ENCODE data around the gene PPIL3. TPM values are rescaled to one million over a fixed set of nuclear protein-coding genes. Genes with fewer than 3 reads are reported as not detected.

Gene PPIL3
- total RNA-seq, 1 experiment from 2014 or later = 12.2 TPM

GRCh38 chr2:200847939-200848338 is 40.9 kb downstream of the PPIL3 start:
- Histone ChIP-seq H3K4me3 (ENCODE audit: low read depth in 2 of 2, low read length in 2 of 2) (no peak overlapping the region), H3K9me3 (ENCODE audit: control insufficient read depth, insufficient read depth, low read depth, low read length) (no peaks in the 10 kb centered on the region), H3K27me3 (ENCODE audit: control insufficient read depth, insufficient read depth, low read length) (no peaks in the 10 kb centered on the region), H3K36me3 (ENCODE audit: control insufficient read depth, insufficient read depth, low read length) (peaks cover 9% of the 10 kb centered on the region), H3K27ac (ENCODE audit: low read length) (no peak overlapping the region), H3K4me1 (ENCODE audit: control insufficient read depth, insufficient read depth, low read length) (no peaks in the 10 kb centered on the region)
- no TSS peak for BruUV-seq (replicated peaks)
- no peak for ATAC-seq
- ChIA-PET CTCF (no interaction called here), POLR2A (no interaction called here)
- intact Hi-C loops (cut with micrococcal nuclease; ENCODE audit: unreplicated experiment) (no loop called here), in situ Hi-C loops (cut with HindIII; ENCODE audit: low pct_unique_long_range_greater_than_20kb, low sequenced_read_pairs) (no loop called here)
- TF ChIP-seq TCF7L2 (IDR thresholded peaks at IDR 0.05; ENCODE audit: low read depth, low read length) = no peak
- no peak for TF ChIP-seq CTCF (IDR thresholded peaks at IDR 0.05)
- no peak for TF ChIP-seq REST (IDR thresholded peaks at IDR 0.05; ENCODE audit: insufficient read depth in 1 of 2, low read depth in 2 of 2, low read length in 1 of 2)
- TF ChIP-seq POLR2AphosphoS5 (IDR thresholded peaks at IDR 0.05; ENCODE audit: low read depth, low read length) = no peak
- TF ChIP-seq SIN3A (IDR thresholded peaks at IDR 0.05; ENCODE audit: borderline replicate concordance, insufficient read depth, low read depth, low read length) = no peak
- no peak for DNase-seq (ENCODE audit: low read depth, low spot score)

- no peak for ATAC-seq
- no peak overlapping the region for H3K27ac ChIP-seq (ENCODE audit: low read length)
- CTCF ChIA-PET = no interaction called here
These were observed 41.6 kb downstream of the PPIL3 start for GRCh38 chr2:200847269-200847668.

More at GRCh38 chr2:200847269-200847668, 41.6 kb downstream of the PPIL3 start:
- in situ Hi-C loops (cut with HindIII; ENCODE audit: low pct_unique_long_range_greater_than_20kb, low sequenced_read_pairs) = no loop called here
- DNase-seq (ENCODE audit: low read depth, low spot score) = no peak
- Histone ChIP-seq H3K4me1 (ENCODE audit: control insufficient read depth, insufficient read depth, low read length) (no peaks in the 10 kb centered on the region), H3K4me3 (ENCODE audit: low read depth in 2 of 2, low read length in 2 of 2) (no peak overlapping the region), H3K27me3 (ENCODE audit: control insufficient read depth, insufficient read depth, low read length) (no peaks in the 10 kb centered on the region), H3K9me3 (ENCODE audit: control insufficient read depth, insufficient read depth, low read depth, low read length) (no peaks in the 10 kb centered on the region), H3K36me3 (ENCODE audit: control insufficient read depth, insufficient read depth, low read length) (peaks cover 2% of the 10 kb centered on the region; the same call in 1 of the 2 replicates)
- POLR2A ChIA-PET = interaction anchor here (0.5 kb wide), 1 partner anchor 14 kb away, joined by 4 read pairs; no protein-coding TSS in a partner anchor
- BruUV-seq (replicated peaks) = no TSS peak
- intact Hi-C loops (cut with micrococcal nuclease; ENCODE audit: unreplicated experiment) = no loop called here
- TF ChIP-seq TCF7L2 (IDR thresholded peaks at IDR 0.05; ENCODE audit: low read depth, low read length) (no peak), CTCF (IDR thresholded peaks at IDR 0.05) (no peak), POLR2AphosphoS5 (IDR thresholded peaks at IDR 0.05; ENCODE audit: low read depth, low read length) (no peak), SIN3A (IDR thresholded peaks at IDR 0.05; ENCODE audit: borderline replicate concordance, insufficient read depth, low read depth, low read length) (no peak), REST (IDR thresholded peaks at IDR 0.05; ENCODE audit: insufficient read depth in 1 of 2, low read depth in 2 of 2, low read length in 1 of 2) (no peak)
